HG02852 (cell line): Measurements from ENCODE around the gene ZNF570.

Experiments
- ATAC-seq: cut with Tn5 transposase; IDR thresholded peaks from one replicate; pipeline ENCODE4 v1.9.1; 2021; ENCODE audit warnings: mild to moderate bottlenecking, moderate library complexity; ENCODE audit not compliant: unreplicated experiment

Gene ZNF570

GRCh38 chr19:37468961-37469777 lies at the start of gene ZNF570:
Gene ZNF570, plus strand, starts transcription at chr19:37469356. Its CDS starts 999 bp downstream, at chr19:37470355.
- peak; percentile 59 for ATAC-seq

- ATAC-seq: no peak
Measured at GRCh38 chr19:37452500-37453245, 16.5 kb upstream of the ZNF570 start.

GRCh38 chr19:37466277-37466797 lies 2.8 kb upstream of the ZNF570 start:
- ATAC-seq: no peak

GRCh38 chr19:37466798-37467607 lies 2.2 kb upstream of the ZNF570 start, which contains the start of gene ZNF569:
Gene ZNF569, minus strand, starts transcription at chr19:37467444. Its CDS starts 22,523 bp downstream, at chr19:37444921.
- ATAC-seq: peak; percentile 65

- no peak for ATAC-seq
Measured at GRCh38 chr19:37467608-37468090, 1.5 kb upstream of the ZNF570 start.

GRCh38 chr19:37470216-37470615 lies 1.1 kb downstream of the ZNF570 start:
- ATAC-seq: no peak

- no peak for ATAC-seq
Measured at GRCh38 chr19:37472165-37472564, 3.0 kb downstream of the ZNF570 start.

GRCh38 chr19:37484406-37485168 lies 15.4 kb downstream of the ZNF570 start:
- ATAC-seq: no peak

- no peak for ATAC-seq
Measured at GRCh38 chr19:37492213-37492612, 23.1 kb downstream of the ZNF570 start.

GRCh38 chr19:37505958-37506386 lies 36.8 kb downstream of the ZNF570 start:
- ATAC-seq: no peak

GRCh38 chr19:37506387-37507166 lies 37.4 kb downstream of the ZNF570 start, which contains the start of gene ZNF793:
Gene ZNF793, plus strand, starts transcription at chr19:37506939. Its CDS starts 16,501 bp downstream, at chr19:37523440.
- no peak for ATAC-seq

- ATAC-seq: no peak
Measured at GRCh38 chr19:37507167-37507464, 38.0 kb downstream of the ZNF570 start.

- ATAC-seq: no peak
Measured at GRCh38 chr19:37511186-37511585, 42.0 kb downstream of the ZNF570 start.

- no peak for ATAC-seq
Measured at GRCh38 chr19:37511821-37512220, 42.7 kb downstream of the ZNF570 start.

GRCh38 chr19:37513397-37513796 lies 44.2 kb downstream of the ZNF570 start:
- no peak for ATAC-seq

- ATAC-seq: no peak
Measured at GRCh38 chr19:37519890-37520289, 50.7 kb downstream of the ZNF570 start.

- no peak for ATAC-seq
Measured at GRCh38 chr19:37537391-37537947, 68.3 kb downstream of the ZNF570 start.
